Fibroblast of skin of abdomen (primary cell): ENCODE results near the gene TRMT44.
"Not testable (repeated sequence)": the region's sequence is repeated elsewhere in the genome, so short reads cannot be mapped to it uniquely, and the experiment has no call there.

Experiments used
- DNase-seq: peaks from one replicate; pipeline ENCODE4 v3.0.0-alpha.2; 2013

TRMT44 gene

DNA sequence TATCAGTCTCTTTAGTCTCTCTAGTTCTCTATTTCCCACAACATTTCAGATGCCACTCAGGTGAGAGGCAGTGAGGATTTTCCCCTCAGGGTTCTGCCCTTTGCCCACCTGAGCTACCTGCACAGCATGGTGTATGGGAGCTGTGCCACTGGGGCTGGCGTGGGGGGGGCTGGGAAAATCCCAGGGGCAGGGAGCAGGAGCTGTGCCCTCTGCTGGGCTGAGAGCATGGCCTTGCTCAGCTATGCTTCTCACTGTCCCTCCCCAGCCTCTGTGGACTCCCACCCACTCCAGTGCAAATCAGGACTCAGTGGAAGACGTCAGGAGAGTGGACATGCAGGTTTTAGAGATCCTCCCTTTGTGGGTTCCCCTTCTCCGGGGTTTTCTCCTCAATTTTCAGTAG is 57.2 kb downstream of the TRMT44 start:
- no peak for DNase-seq

DNA sequence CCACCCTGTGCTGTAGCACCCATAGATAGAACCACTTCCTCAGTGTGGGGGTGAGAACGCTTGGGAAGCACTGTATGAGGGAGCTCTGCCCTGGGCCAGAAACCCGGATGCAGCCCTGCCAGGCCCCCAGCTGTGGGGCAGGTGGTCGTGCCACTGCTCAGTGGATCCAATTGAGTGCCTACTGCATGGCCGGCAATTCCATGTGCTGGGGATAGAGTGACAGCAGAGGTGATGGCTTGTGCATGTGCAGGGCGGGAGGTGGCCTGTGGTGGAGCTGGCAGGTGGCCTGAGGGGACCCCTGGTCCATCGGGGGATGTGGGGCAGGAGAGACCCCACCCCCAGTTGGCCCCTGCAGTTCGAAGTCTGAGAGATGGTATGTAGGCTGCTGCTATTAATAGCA is 60.4 kb downstream of the TRMT44 start:
- DNase-seq = no peak

DNA sequence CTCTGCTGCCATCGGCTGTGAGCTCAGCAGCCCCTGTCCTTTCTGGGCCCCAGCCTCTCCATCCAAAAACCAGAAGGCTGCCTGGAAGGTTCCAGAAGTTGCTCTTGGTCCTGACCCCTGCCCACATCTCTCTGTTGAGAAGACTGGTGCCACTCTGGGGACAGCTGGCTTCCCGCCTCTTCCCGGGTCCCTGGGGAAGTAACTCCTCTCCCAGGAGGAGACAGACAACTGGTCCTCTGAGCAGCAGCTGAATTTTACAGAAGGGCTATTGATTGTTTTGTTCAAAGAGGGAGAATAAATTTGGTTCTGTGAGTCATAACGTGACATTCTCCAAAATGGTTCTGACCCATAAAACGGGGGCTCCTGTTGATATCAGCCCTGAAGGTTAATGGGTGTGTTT is 61.2 kb downstream of the TRMT44 start:
- no peak for DNase-seq

DNA sequence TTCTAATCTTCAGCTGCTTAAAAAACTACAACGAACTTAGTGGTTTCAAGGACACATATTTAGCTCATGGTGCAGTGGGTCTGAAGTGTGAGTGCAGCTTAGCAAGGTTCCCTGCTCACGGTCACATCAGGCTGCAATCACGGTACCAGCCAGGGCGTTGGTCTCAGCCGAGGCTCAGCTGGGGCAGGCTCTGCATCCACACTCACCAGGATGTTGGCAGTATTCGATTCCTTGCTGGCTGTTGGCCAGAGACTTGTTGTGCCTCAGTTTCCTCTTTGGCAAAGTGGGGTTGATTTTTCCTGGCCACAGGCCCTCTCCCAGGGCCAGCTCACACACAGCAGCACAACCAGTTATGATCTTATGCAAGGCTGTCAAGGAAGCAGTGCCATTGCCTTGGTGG is 61.8 kb downstream of the TRMT44 start:
- DNase-seq = no peak

DNA sequence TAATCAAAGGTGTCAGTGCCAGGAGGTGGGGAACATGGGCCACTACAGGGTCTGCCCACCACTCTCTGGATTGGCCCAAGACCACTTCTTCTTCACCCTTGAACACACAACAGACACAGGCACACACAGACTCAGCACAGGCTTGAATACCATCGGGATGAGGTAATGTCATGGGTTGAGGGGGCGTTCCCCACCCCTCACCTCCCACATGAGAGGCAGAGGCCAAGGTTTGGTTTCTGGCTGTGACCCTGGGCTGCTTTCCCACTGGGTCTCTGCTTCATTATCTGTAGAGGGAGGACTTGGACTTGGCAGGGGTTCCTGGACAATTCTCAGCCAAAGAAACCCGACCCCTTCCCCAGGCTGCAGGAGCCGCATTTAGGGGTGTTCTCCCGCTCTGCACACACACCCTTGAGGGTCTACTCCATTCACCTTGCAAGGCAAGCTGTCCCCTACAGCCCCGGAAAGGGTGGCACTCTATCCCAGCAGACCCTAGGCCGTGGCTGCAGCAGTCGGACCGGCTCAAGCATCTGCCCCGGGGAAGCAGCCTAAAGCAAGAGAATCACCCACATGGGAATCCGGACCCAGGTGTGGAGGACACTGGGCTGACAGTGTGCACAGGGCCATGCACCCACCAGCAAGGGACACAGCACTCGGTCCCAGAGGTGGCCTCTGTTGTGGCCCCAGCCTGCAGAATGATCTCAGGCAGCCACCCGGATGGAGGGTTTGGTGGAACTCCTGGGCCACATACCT is 62.4 kb downstream of the TRMT44 start:
- DNase-seq = no peak

DNA sequence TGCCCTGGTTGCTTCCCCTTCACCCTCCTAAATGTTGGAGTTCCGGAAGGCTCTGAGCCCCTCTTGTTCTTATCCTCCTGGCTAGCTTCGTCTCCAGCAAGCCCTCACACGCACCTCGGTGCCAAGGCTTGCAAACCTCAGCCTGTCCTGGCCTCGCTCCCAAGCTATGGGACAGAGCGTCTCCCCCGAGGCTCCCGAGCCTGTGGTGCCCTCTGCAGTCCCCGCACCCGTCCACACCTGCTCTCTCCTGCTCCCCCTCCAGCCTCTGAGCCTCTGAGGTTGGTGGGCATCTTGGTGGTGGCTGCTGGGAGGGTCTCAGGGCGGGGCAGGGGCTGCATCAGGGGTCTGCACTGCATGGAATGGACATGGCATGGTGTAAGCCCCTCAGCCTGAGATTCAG is 63.2 kb downstream of the TRMT44 start:
- no peak for DNase-seq

DNA sequence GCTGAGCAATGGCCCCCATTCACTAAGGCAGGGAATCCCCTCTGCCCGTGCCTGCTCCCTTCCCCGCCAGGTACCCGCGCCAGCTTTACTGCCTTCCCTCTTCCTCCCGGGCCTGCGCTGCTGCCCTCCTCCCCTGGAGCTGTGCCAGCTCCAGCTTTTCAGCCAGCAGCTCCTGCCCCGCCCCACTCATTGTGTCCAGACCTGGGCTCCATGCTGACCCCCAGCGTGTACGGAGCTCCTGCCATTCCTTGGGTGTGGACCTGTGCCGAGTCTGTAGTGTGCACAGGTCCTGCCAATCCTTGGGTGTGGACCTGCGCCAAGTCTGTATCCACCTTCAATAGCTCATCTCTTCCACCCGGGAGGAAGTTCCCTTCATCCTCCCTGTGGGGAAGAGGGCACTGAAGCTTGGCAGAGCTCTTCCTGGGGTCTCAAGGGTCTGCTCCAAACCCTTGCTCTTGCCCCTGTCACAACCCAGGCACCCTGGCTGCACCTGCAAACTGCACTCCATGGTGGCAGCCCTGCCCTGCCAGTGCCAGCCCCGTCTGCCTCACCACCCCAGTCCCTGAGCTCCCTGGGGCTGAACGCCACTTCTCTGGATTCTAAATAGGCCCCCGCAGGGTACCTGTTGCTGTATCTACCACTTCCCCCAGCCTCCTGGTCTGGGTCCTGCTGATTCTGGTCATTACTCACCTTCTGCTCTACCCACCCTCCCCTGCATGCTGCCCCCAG is 63.9 kb downstream of the TRMT44 start:
- no peak for DNase-seq

DNA sequence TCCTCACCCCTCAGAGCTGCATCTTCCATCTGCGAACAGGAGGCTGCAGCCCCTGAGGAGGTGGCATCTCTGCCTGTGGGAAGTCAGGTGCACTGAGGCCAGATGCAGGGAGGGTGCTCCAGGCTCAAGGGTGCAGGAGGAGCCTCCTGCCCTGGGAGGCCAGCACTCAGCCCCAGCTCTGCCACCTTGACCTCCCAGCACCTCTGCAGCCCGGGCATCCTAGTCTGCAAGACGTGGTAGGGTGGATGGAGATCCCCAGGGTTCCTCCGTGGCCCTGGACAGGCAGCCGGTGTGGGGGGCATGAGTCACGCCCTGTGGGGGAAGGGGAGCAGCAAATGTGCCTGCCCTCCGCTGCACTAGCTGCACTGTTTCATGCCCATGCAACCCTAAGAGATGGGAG is 64.7 kb downstream of the TRMT44 start:
- no peak for DNase-seq

DNA sequence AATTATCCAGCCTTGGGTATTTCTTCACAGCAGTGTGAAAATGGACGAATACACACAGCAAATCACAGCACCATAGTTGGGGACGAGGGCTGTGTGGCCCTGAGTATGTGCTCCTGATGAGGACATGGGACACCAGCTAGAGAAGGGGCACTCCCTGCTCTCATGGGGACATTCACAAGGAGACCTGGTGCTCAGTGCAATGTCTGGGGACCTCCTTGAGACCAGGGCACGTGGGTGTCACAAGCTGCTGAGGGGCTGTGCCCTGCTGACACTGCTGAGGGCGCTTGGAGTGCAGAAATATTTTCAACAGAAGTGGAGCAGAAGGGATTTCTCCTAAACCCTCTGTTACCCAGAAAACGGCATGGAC is 65.4 kb downstream of the TRMT44 start:
- DNase-seq = no peak

DNA sequence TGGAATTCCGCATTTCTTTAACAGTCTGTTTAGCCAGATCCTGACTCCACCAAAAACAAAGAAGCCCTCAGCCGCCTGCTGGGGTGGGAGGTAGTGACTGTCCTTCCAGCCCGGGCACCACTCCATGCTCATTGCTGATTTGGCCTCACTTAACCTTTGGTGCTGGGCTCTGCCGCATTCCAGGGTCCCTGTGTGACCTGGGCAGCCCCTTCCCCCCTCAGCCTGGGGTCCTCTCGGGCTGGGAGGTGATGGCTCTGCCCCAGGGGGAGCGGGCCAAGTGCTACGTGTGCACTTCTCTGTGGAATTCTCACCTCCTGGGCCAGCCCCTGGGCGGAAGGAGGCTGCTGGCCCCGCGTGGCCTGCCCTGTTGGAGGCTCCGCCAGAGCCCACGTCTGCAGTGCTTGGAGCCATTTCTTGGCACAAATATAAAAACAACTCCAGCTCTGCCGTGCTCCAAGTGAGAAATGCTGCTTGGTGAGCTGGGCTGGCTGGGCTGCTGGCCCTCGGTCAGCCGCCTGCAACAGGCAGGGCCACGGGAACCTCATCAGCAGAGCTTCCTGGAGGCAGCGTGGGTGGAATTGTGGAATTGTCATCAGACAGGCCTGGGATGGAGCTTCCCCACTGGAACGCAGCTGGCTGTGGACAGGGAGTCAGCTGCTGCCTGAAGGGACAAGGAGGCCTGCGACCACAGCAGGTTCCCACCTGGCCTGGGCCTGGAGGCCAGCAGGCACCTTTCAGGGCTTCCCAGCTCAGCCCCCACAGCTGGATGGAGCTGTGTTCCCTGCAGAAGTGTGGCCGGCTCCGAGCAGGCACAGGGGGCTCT is 66.0 kb downstream of the TRMT44 start:
- no peak for DNase-seq

DNA sequence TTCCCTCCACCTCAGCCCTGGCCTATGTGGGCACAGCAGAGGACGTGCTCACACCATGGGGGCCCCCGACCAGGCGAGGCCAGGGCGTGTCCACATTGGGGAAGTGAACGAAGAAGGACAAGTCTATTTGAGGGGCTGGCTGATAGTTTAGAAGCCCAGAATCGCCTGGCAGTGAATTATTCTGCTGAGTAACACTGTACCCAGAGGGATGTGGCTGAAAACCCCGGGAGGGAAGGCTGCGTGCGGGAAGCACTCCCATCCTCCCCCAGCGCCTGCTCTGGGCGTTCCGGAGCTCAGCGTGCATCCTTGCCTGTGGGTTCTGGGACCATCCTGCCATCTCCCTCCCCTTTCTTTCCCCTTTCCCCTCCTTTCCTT is 66.6 kb downstream of the TRMT44 start:
- DNase-seq = no peak

DNA sequence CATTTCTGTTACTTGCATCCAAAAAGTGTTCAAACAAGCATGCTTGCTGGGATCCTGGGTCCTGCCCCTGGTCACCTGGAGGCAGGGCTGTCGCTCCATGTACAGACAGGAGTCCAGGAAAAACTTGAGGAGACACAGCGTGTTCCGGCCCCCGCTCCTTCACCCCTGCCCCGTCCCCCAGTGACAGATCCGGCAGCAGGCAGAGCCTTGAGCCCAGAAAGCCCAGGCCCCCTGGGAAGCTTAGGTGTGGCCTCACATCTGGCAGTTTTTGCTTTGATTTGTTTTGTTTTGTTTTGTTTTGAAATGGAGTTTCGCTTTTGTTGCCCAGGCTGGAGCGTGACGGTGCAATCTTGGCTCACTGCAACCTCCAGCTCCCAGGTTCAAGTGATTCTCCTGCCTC is 67.0 kb downstream of the TRMT44 start:
- no peak for DNase-seq

DNA sequence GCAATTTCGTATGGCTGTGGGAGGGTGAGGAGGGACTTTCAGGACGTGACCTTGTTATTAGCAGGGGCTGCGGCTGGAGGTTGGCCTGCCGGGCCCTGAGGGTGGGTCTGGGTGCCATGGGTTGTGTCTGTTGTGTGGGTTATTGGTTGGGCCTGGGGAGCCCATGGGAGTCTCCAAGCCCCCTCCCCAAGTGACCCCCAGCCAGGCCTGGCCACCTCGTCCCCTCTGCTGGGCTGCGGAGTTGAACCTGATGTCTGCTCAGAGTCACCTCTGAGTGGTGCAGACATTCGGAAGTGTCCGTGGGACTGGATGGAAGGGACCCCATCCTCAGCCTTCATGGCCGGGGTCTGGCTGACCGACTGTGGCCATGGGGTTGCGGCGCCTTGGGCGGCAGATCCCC is 67.7 kb downstream of the TRMT44 start:
- DNase-seq = no peak

DNA sequence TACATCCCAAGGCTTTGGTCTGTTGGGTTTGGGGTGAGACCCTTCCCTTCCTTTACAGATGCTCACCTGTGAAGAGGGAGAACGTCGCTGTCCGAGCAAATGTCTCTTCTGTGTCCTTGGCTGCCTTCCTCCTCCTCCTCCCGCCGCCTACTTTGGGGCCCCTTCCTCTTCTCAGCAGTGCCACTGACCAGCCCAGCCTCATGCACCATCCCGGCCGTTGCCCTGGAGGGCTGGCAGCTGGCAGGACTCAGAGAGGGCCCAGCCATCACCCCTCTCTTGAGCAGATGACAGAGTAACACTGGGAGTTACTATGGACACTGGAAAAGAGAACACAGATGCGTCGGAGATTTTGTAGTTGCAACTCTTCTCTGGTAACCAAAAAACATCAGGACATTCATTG is 68.2 kb downstream of the TRMT44 start:
- DNase-seq = no peak

DNA sequence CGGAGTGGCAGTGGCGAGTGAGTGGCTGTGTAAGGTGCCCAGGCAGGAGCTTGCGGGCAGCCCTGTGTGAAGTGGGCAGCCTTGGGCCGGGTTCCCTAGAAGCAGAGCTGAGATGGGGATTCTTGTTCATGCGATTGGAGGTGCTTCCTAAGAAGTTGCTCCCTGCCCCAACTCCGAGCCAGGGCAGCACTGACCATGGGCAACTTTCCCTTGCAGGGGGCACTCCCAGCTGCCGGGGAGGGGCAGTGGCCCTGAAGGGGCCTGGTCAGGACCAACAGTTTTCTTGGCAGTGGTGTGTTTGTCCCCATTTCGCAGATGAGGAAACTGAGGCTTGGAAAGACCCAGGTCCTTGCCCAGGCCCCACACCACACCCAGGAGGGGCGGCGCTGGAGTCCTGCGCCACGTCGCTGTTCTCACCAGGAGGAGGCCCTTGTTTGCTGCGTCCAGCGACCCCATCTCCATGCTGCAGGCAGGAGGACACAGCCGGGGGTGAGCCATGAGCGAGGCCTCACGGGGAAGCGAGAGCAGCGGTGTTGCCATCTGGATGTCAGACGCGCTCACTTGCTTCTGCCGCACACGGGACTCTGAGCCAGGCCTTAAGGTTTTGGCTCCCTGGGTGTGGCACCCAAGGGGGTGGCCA is 68.9 kb downstream of the TRMT44 start:
- no peak for DNase-seq

DNA sequence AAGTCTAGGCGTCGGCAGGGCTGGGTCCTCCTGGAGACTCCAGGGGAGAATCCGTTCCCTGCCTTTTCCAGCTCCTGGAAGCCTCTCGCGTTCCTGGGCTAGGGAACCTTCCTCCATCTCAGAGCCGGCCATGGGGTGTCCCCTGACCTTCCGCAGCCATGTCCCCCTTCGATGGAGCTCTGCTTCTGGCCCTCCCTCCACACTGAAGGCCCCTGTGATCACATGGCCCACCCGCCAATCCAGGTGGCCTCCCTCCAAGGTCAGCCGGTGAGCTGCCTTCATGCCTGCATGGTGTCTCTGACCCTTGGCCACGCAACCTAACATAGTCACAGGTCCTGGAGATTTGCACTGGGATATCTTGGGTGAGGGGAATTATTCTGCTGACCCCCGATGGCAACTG is 69.6 kb downstream of the TRMT44 start:
- DNase-seq = no peak

DNA sequence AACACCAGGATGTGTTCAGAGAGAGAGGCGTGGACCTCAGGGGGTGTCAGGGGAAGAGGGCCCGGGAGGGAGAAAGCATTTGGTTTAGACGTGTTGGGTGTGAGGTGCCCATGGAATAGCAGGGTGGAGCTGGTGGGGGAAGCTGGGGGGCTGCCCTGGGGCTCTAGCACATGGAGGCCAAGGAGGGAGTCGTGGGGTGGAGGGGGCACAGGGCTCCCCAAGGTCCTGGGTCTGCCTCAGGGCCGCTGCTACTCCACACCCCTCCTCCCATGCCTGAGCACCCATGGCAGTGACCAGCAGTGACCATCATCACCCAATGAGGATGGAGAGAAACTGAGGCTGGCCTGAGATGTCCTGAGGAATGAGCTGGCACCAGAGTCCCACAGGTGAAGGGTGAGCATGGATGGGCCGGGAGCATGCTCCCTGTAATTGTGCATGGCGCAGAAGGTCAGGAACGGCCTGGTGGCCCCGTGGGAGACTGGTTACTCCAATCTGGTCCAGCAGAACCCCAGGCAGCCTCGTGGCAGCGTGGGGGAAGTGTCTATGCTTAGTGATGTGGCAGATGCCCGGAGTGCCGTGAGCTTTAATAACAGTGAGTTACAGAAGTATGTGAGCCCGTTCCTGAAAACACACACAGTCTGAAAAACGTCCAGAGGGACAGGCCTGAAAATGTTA is 70.2 kb downstream of the TRMT44 start:
- DNase-seq = no peak

DNA sequence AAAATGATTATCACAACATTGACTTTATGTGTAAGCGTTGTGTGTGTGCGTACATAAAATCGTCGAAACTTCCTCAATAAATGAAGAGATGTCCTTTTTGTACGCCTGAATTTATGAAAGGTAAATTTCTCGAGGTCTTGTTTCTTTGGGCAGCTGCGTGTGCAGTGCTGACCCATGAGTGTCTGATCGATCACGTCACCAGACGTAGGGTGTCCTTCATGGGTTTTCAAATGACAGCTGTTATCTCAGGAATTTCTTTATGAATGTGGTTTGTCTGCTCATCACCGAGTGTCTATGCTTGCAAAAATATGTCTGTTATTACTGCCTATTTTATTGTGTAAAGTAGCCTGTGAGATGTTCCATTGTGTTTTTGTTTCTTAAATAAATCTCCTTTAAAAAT is 71.9 kb downstream of the TRMT44 start:
- no peak for DNase-seq

DNA sequence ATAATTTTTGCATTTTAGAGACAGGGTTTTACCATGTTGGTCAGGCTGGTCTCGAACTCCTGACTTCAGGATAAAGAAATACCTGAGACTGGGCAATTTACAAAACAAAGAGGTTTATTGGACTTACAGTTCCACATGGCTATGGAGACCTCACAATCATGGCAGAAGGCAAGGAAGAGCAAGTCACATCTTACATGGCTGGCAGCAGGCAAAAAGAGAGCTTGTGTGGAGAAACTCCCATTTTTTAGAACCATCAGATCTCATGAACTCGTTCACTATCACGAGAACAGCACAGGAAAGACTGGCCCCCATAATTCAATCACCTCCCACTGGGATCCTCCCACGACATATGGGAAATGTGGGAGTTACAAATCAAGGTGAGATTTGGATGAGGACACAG is 72.5 kb downstream of the TRMT44 start:
- not testable (repeated sequence) for DNase-seq

DNA sequence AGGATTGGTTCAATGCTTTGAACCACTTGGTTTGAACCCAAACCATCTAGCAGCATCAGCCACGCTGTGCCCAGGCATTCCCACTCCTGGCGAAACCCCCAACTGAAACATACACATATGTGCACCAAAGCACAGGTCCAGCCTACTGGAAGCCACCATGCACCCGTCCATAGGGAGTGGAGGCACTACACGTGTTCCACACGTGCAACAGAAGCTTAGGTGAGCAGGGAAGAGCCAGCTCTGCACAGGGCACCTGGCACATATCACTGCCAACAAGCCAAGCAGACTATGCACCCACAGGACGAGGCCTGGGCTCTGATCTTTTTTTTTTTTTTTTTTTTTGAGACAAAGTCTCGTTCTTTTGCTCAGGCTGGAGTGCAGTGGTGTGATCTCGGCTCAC is 73.4 kb downstream of the TRMT44 start:
- DNase-seq = no peak

DNA sequence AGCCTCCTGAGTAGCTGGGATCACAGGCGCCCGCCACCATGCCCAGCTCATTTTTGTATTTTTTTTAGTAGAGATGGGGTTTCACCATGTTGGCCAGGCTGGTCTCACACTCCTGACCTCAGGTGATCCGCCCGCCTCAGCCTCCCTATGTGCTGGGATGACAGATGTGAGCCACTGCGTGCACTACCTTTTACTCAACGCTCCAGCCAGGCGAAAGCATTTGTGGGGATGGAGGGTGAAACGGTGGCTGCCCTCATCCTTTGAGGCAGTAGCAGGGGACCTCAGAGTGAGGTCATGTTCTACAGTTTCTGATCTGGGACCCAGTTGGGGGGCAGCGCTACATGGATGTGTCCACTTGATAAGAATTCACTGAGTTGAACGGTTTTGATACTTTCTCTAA is 73.8 kb downstream of the TRMT44 start:
- DNase-seq = no peak

DNA sequence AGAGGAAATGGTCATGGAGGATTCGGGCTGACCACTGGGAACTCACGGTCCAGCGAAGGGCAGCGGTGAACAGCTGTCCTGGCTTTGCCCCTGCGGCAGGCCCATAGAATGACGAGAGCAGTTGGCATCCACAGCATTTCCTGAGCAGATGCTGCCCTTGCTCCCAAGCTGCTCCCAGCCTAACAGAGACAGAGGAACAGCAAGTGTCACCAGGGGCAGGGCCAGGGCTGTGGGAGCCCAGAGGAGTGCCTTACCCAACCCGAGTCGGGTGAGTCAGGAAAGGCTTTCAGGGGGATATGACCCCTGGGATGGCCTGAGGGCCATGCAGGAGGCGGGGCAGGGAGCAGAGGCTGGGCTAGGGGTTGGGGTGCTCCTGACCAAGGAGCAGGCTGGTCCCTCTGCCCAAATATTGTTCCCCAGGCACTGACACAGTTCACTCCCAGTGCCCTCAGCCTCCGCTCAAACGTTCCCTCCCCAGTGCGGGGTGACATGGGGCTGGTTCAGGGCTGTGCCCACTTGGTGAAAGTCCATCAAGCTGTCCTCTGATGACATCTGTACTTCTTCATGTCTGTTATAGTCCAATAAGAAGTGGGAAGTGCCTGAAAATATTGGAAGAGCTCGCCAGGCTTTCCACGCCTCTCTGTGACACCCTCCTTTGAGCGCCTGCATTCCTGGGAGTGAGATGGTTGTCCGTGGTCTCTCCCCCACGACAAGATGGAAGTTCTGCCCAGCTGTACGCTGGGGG is 74.9 kb downstream of the TRMT44 start:
- DNase-seq = no peak
